ENCODE measurements around the gene UBE2F.

- no peak for TF ChIP-seq POLR2A (IDR thresholded peaks at IDR 0.05)
- TF ChIP-seq CTCF (IDR thresholded peaks at IDR 0.05), result no peak
- no peak for TF ChIP-seq POLR2AphosphoS5 (IDR thresholded peaks at IDR 0.05)
- no peak for TF ChIP-seq EP300 (IDR thresholded peaks at IDR 0.05)
These were observed 114.7 kb downstream of the UBE2F start for GRCh38 chr2:238081561-238081960.
